Activated T-helper 17 cell treated with anti-CD3 and anti-CD28 coated beads, Interleukin-2, amount 50 U/mL, for 72 hours (primary cell): ENCODE measurements around the gene P2RY8. TPM values are rescaled to one million over a fixed set of nuclear protein-coding genes. Genes with fewer than 3 reads are reported as not detected.
"Not testable (repeated sequence)": the region's sequence is repeated elsewhere in the genome, so short reads cannot be mapped to it uniquely, and the experiment has no call there.

ENCODE experiments used
- ATAC-seq: fragments of 150-1000 bp; cut with Tn5 transposase; replicated peaks from 2 replicates; pipeline ENCODE4 v1.10.0; 2021; ENCODE audit warnings: mild to moderate bottlenecking, moderate library complexity
- H3K27ac Mint-ChIP-seq: one replicate; pipeline ENCODE4 v1.8.0; 2022; ENCODE audit warnings: mixed read lengths
- H3K27me3 Mint-ChIP-seq: one replicate; pipeline ENCODE4 v1.8.0; 2022; ENCODE audit warnings: mixed read lengths
- H3K36me3 Mint-ChIP-seq: one replicate; pipeline ENCODE4 v1.8.0; 2022; ENCODE audit warnings: low read depth, mild to moderate bottlenecking, mixed read lengths
- H3K4me1 Mint-ChIP-seq: one replicate; pipeline ENCODE4 v1.8.0; 2022; ENCODE audit warnings: mixed read lengths
- H3K4me3 Mint-ChIP-seq: one replicate; pipeline ENCODE4 v1.8.0; 2022; ENCODE audit warnings: mild to moderate bottlenecking, mixed read lengths
- H3K9me3 Mint-ChIP-seq: one replicate; pipeline ENCODE4 v1.8.0; 2022; ENCODE audit warnings: mixed read lengths
- total RNA-seq, 2 donors: library from RNA; stranded (reverse); gene quantifications; one replicate each; pipeline ENCODE4 v1.2.3, GENCODE V29; 2022

P2RY8 gene
- total RNA-seq, 2 donors from 2014 or later: 89.0 to 105 TPM

GRCh38 chrX:1557442-1557841 is 20.5 kb upstream of the P2RY8 start:
- not testable (repeated sequence) for H3K27me3 Mint-ChIP-seq, H3K4me3 Mint-ChIP-seq, H3K9me3 Mint-ChIP-seq, ATAC-seq, H3K36me3 Mint-ChIP-seq
- peaks cover 43% of the 10 kb centered on the region for H3K4me1 Mint-ChIP-seq
- peak overlapping the region; percentile 20 for H3K27ac Mint-ChIP-seq

DNA sequence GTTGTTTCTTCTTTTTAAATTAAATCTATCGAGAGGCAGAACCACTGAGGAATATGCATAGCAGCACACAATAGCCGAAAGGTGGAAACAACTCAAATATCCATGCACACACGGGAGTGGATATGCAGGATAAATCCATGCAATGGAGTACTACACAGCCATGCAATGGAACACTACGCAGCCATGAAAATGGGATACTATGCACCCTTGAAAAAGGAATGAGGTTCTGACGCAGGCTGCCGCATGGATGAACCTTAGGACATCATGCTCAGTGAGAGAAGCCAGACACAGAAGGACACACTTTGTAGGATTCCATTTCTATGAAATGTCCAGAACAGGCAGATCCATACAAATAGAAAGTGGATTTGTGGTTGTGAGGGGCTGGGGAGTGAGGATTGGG is 18.4 kb upstream of the P2RY8 start:
- Mint-ChIP-seq H3K4me1 (peaks cover 44% of the 10 kb centered on the region), H3K27ac (peak overlapping the region; percentile 92)

DNA sequence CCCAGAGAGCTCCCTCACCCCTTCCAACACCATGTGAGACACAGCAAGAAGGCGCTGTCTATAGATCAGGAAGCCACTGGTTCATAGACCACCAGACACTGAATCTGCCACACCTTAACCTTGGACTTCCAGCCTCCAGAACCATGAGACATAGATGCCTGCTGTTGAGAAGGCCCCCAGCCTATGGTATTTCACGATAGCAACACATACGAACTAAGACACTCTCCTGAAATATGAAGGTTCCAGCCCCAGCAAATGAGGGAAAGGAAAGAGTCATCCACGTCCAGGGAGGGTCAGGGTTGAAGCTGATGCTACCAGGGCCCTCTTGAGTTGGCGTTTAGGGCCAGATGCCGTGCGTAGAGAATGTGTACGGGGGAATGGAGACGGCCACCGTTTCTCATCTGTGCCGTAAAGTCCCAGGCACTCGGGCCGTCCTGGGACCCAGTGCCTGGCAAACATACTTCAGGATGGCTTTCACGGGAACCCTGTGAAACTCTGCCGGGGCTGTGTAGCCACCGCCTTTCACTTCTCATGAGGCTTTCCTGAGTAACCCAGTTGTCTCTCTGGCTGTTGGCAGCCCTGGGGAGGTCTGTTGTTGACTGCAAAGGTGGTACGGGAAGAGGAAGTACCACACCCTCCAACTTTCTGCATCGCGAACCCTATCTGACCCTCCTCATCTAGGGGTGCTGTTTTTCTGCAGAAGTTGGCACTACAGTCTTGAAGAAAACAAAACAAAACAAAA is 17.7 kb upstream of the P2RY8 start:
- no peaks in the 10 kb centered on the region for H3K36me3 Mint-ChIP-seq
- H3K27ac Mint-ChIP-seq: peak overlapping the region; percentile 92
- no peaks in the 10 kb centered on the region for H3K27me3 Mint-ChIP-seq

More for the DNA sequence above, 18.4 kb upstream of the P2RY8 start:
- Mint-ChIP-seq H3K4me3 (peak overlapping the region; percentile 82), H3K36me3 (no peaks in the 10 kb centered on the region), H3K27me3 (no peaks in the 10 kb centered on the region), H3K9me3 (peaks cover 11% of the 10 kb centered on the region)
- ATAC-seq: no peak

GRCh38 chrX:1551959-1552546 is 15.1 kb upstream of the P2RY8 start:
- peak overlapping the region; percentile 87 for H3K27ac Mint-ChIP-seq
- peaks cover 5% of the 10 kb centered on the region for H3K9me3 Mint-ChIP-seq
- H3K27me3 Mint-ChIP-seq: no peaks in the 10 kb centered on the region
- peak overlapping the region; percentile 63 for H3K4me3 Mint-ChIP-seq
- peaks cover 35% of the 10 kb centered on the region for H3K4me1 Mint-ChIP-seq
- ATAC-seq: no peak
- H3K36me3 Mint-ChIP-seq: no peaks in the 10 kb centered on the region

More for the DNA sequence above, 17.7 kb upstream of the P2RY8 start:
- peak; percentile 75 for ATAC-seq
- H3K4me1 Mint-ChIP-seq: peaks cover 49% of the 10 kb centered on the region
- peak overlapping the region; percentile 82 for H3K4me3 Mint-ChIP-seq
- peaks cover 11% of the 10 kb centered on the region for H3K9me3 Mint-ChIP-seq

- Mint-ChIP-seq H3K27ac (peak overlapping the region; percentile 85), H3K27me3 (no peaks in the 10 kb centered on the region), H3K9me3 (no peaks in the 10 kb centered on the region), H3K4me1 (peaks cover 16% of the 10 kb centered on the region), H3K4me3 (no peak overlapping the region), H3K36me3 (no peaks in the 10 kb centered on the region)
- ATAC-seq: no peak
Observed at GRCh38 chrX:1546691-1547251, 9.8 kb upstream of the P2RY8 start.

DNA sequence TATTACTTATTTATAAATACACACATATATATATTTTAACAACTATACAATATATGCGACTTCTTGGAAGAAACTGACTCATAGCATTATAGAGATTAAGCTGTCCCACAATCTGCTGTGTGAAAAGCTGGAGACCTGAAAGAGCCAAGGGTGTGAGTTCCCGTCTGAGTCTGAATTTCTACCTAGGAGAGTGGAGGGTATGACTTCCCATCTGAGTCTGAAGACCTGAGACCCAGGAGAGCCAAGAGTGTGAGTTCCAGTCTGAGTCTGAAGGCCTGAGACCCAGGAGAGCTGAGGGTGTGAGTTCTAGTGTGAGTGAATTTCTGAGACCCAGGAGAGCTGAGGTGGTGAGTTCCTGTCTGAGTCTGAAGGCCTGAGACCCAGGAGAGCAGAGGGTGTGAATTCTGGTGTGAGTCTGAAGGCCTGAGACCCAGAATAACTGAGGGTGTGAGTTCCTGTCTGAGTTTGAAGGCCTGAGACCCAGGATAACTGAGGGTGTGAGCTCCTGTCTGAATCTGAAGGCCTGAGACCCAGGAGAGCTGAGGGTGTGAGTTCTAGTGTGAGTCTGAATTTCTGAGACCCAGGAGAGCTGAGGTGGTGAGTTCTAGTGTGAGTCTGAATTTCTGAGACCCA is 8.9 kb upstream of the P2RY8 start:
- Mint-ChIP-seq H3K4me1 (peaks cover 12% of the 10 kb centered on the region), H3K27me3 (no peaks in the 10 kb centered on the region), H3K9me3 (no peaks in the 10 kb centered on the region), H3K27ac (peak overlapping the region; percentile 85), H3K4me3 (peak overlapping the region; percentile 30), H3K36me3 (no peaks in the 10 kb centered on the region)
- peak; percentile 82 for ATAC-seq

DNA sequence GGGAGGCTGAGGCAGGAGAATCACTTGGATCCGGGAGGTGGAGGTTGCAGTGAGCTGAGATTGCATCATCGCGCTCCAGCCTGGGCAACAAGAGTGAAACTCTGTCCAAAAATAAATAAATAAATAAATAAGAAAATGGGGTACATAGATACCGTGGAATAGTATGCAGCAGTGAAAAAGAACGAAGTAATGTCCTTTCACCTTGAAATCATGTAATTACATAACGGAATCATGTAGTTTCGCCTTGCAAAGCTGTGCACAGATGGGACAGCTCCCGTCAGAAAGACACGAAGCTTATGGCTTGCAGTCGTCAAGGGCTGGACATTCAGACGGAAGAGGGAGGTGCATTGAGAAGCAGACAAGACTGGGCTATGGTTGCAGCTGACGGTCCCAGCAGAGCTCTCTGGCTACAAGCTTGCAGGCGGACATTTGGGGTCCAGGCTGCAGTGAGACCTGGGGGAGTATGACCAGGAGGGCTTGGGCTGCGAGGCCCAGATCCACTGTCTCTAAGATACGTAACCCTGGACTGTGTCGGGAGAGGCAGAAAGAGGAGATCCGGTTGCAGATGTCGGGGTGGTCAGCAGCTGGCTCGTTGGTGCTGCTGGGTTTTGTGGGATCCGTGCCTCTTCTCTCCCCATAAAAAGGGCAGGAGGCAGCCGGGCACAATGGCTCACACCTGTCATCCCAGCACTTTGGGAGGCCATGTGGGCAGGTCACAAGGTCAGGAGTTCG is 6.2 kb upstream of the P2RY8 start:
- peaks cover 6% of the 10 kb centered on the region for H3K4me1 Mint-ChIP-seq
- H3K27me3 Mint-ChIP-seq: no peaks in the 10 kb centered on the region
- no peaks in the 10 kb centered on the region for H3K36me3 Mint-ChIP-seq
- no peaks in the 10 kb centered on the region for H3K9me3 Mint-ChIP-seq
- ATAC-seq: no peak
- no peak overlapping the region for H3K27ac Mint-ChIP-seq
- no peak overlapping the region for H3K4me3 Mint-ChIP-seq

- H3K27ac Mint-ChIP-seq, ATAC-seq, H3K27me3 Mint-ChIP-seq, H3K9me3 Mint-ChIP-seq, H3K4me1 Mint-ChIP-seq: not testable (repeated sequence)
- peaks cover 37% of the 10 kb centered on the region for H3K36me3 Mint-ChIP-seq
- peak overlapping the region; percentile 90 for H3K4me3 Mint-ChIP-seq
Observed at GRCh38 chrX:1539146-1539545, 2.2 kb upstream of the P2RY8 start.

GRCh38 chrX:1537716-1538090 is 718 bp upstream of the P2RY8 start:
- not testable (repeated sequence) for H3K9me3 Mint-ChIP-seq, H3K4me1 Mint-ChIP-seq, ATAC-seq, H3K27me3 Mint-ChIP-seq
- Mint-ChIP-seq H3K27ac (peak overlapping the region; percentile 99), H3K36me3 (peaks cover 43% of the 10 kb centered on the region), H3K4me3 (peak overlapping the region; percentile 90)

DNA sequence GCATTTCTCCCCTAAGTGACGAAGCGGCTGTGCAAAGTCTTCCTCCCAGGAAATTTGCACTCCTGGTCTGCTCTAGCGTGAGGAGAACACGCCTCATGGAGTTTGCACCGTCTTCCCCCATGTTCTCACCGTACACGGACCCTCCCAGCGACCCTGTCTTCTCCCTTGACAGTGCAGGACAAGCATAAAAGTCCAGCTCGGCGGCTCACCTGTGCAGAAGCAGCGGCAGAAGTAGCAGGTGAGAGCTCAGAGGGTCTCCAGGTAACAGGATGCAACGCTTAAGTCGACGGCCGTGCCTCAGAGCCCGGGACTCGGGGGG is 314 bp downstream of the P2RY8 start:
- H3K27ac Mint-ChIP-seq: peak overlapping the region; percentile 99
- peak; percentile 37 for ATAC-seq
- H3K36me3 Mint-ChIP-seq: peaks cover 47% of the 10 kb centered on the region
- H3K27me3 Mint-ChIP-seq: no peaks in the 10 kb centered on the region
- H3K4me3 Mint-ChIP-seq: peak overlapping the region; percentile 90
- H3K4me1 Mint-ChIP-seq: peaks cover 8% of the 10 kb centered on the region
- no peaks in the 10 kb centered on the region for H3K9me3 Mint-ChIP-seq

DNA sequence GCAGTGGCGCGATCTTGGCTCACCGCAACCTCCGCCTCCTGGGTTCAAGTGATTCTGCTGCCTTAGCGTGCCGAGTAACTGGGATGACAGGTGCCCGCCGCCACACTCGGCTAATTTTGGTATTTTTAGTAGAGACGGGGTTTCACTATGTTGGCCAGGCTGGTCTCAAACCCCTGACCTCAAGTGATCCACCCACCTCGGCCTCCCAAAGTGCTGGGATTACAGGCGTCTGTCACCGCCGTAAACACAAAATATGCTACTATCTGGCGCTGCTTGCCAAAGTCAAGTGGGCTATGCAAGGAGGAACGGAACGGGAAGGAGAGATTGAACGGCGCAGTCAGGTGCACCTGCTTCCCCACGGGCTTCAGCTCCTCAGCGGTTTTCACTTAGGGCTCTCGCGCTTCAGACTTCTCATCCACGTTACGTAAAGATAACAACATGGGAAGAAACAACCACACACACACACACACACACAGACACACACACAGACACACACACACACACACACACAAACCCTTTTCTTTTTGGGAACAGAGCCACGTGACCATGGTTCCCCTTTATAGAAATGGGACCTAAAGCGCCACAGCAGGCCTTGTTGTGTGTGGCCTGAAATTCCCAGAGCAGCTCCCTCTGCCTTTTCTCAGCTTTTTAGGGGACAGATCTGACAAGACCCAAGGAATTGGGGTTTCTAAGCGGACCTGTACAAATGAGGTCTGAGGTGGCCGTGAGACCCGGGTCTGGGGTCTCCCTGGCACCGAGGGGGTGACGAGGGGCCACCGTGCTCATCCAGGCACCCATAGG is 1.5 kb downstream of the P2RY8 start:
- H3K36me3 Mint-ChIP-seq: peaks cover 47% of the 10 kb centered on the region
- H3K27ac Mint-ChIP-seq: peak overlapping the region; percentile 99
- no peaks in the 10 kb centered on the region for H3K27me3 Mint-ChIP-seq
- peak; percentile 23 for ATAC-seq
- no peaks in the 10 kb centered on the region for H3K9me3 Mint-ChIP-seq
- peaks cover 8% of the 10 kb centered on the region for H3K4me1 Mint-ChIP-seq
- H3K4me3 Mint-ChIP-seq: peak overlapping the region; percentile 90

DNA sequence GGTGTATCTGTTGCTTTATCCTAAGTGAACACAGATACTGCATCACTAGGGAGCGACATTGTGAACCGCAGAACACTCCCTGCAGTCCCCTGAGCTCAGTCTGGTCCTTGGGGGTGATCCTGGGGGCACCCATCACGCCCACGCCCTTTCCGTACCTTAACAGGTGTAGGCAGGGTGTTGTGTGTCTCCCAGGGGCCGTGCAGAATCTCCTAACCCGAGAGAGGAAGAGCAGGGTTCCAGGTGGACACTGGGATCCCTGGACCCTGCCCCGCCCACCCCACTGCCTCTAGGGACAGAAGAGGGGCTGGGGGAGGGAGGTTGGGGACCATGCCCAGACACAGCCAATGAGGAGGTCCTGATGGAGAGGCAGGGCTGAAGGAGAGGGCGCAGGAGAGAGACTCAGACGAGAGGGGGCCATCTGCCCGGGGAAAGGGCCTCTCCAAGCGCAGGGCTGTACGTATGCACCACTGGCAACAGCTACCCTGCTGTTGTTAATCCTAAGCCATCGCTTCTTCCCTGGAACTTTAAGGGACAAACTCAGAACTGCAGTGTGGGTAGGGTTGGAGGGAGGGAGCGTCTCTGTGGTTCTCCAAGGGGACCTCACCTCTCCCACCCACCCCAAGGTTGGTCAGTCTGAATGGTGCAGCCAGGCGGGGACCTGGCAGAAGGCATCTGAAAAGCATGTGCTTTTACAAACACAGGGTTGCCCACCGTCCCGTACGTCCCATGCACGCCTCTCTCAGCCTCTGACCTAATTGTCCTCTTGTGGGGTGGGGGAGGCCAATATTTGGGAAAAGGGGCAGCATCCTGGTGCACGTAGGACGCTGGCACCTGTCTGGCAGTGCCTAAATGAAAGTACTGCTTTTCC is 2.5 kb downstream of the P2RY8 start:
- peak overlapping the region; percentile 90 for H3K4me3 Mint-ChIP-seq
- no peaks in the 10 kb centered on the region for H3K27me3 Mint-ChIP-seq
- H3K9me3 Mint-ChIP-seq: no peaks in the 10 kb centered on the region
- H3K36me3 Mint-ChIP-seq: peaks cover 47% of the 10 kb centered on the region
- H3K4me1 Mint-ChIP-seq: peaks cover 8% of the 10 kb centered on the region
- ATAC-seq: peak; percentile 28
- peak overlapping the region; percentile 99 for H3K27ac Mint-ChIP-seq

- H3K4me3 Mint-ChIP-seq: no peak overlapping the region
Observed at GRCh38 chrX:1533058-1533457, 3.9 kb downstream of the P2RY8 start.

More at GRCh38 chrX:1533058-1533457, 3.9 kb downstream of the P2RY8 start:
- no peak overlapping the region for H3K27ac Mint-ChIP-seq
- no peaks in the 10 kb centered on the region for H3K9me3 Mint-ChIP-seq
- no peak for ATAC-seq
- no peaks in the 10 kb centered on the region for H3K27me3 Mint-ChIP-seq
- peaks cover 47% of the 10 kb centered on the region for H3K36me3 Mint-ChIP-seq
- peaks cover 8% of the 10 kb centered on the region for H3K4me1 Mint-ChIP-seq
